GM12878 (cell line): ENCODE measurements around the gene TACC2.

Experiments used
- EP300 ChIP-seq, 2 experiments: fragments of 150-350 bp in 1 of 2; IDR thresholded peaks; 2 replicates each; pipeline ENCODE4 v1.6.1; 2011 to 2012; ENCODE audit warnings: low read depth in 2 of 2, low read length in 2 of 2, borderline replicate concordance in 1 of 2, improper control_type of control experiment in 1 of 2, inconsistent platforms in 1 of 2; ENCODE audit not compliant: control insufficient read depth in 1 of 2
- HDAC2 ChIP-seq: fragments of 200-600 bp; sonication (generic); IDR thresholded peaks from 2 replicates; pipeline ENCODE4 v1.6.1; 2017
- POLR2A ChIP-seq: IDR thresholded peaks from 2 replicates; pipeline ENCODE4 v1.6.1; 2011; ENCODE audit warnings: low read depth, mild to moderate bottlenecking, low read length
- POLR2AphosphoS5 ChIP-seq: IDR thresholded peaks from 2 replicates; pipeline ENCODE4 v1.6.1; 2011; ENCODE audit warnings: mild to moderate bottlenecking, low read length, inconsistent platforms
- TF ChIP-seq, protein P1 (sequence below), 3 experiments: IDR thresholded peaks in 2 of 3; conservative IDR thresholded peaks in 1 of 3; 2 replicates each; pipeline ENCODE4 v1.5.1; 2011; ENCODE audit warnings: low read depth in 3 of 3, low read length in 3 of 3, mild to moderate bottlenecking in 3 of 3, control low read depth in 2 of 3, moderate library complexity in 2 of 3, inconsistent platforms in 1 of 3, mixed read lengths in 1 of 3; ENCODE audit not compliant: control insufficient read depth in 2 of 3, insufficient read depth in 1 of 3; ENCODE audit errors: extremely low read depth in 1 of 3

DNA sequence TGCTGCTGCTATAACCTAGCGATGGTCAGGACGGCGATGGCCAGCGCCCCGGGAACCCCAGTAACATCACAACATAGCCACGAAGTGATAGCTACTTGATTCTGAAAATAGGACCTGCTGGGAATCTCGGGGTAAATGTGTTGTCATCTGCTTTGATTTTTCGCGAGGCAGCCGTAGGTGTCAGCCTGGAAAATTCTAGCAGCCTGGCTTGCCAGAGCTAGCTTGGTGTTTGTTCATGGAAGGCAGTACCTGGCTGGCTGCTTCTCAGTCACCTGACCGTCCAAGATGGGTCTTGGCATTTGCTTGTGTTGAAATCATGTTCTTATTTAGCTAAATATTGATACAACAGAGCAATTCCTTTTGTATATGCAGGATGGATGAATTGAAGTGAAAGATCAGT lies 199.7 kb downstream of the TACC2 start:
- TF ChIP-seq, protein P1, sequence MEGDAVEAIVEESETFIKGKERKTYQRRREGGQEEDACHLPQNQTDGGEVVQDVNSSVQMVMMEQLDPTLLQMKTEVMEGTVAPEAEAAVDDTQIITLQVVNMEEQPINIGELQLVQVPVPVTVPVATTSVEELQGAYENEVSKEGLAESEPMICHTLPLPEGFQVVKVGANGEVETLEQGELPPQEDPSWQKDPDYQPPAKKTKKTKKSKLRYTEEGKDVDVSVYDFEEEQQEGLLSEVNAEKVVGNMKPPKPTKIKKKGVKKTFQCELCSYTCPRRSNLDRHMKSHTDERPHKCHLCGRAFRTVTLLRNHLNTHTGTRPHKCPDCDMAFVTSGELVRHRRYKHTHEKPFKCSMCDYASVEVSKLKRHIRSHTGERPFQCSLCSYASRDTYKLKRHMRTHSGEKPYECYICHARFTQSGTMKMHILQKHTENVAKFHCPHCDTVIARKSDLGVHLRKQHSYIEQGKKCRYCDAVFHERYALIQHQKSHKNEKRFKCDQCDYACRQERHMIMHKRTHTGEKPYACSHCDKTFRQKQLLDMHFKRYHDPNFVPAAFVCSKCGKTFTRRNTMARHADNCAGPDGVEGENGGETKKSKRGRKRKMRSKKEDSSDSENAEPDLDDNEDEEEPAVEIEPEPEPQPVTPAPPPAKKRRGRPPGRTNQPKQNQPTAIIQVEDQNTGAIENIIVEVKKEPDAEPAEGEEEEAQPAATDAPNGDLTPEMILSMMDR (IDR thresholded peaks at IDR 0.05 in 2 of 3, conservative IDR thresholded peaks at IDR 0.05 in 1 of 3; ENCODE audit: control insufficient read depth in 2 of 3, extremely low read depth in 1 of 3, insufficient read depth in 1 of 3, low read depth in 3 of 3, low read length in 3 of 3) = no peak
- TF ChIP-seq EP300 (IDR thresholded peaks at IDR 0.05; ENCODE audit: borderline replicate concordance in 1 of 2, control insufficient read depth in 1 of 2, low read depth in 2 of 2, low read length in 2 of 2) (no peak), POLR2AphosphoS5 (no peak), HDAC2 (no peak), POLR2A (no peak)
